HS-27A (cell line): Measurements from ENCODE around the gene FEZ2.
A peak's percentile ranks its signal among the peaks of the same experiment; 100 is the strongest.

Source experiments
- DNase-seq: peaks from one replicate; pipeline ENCODE4 v3.0.0-alpha.2; 2012; ENCODE audit warnings: low read depth, missing footprints

Gene FEZ2

GRCh38 chr2:36561237-36561944 is 36.6 kb downstream of the FEZ2 start:
- peak; percentile 88 for DNase-seq

- no peak for DNase-seq
Measured at GRCh38 chr2:36560726-36561125, 37.2 kb downstream of the FEZ2 start.

GRCh38 chr2:36559221-36559942 is 38.6 kb downstream of the FEZ2 start:
- DNase-seq: no peak

GRCh38 chr2:36556842-36557241 is 41.1 kb downstream of the FEZ2 start:
- peak; percentile 66 for DNase-seq

- no peak for DNase-seq
Measured at GRCh38 chr2:36555789-36556188, 42.2 kb downstream of the FEZ2 start.

- DNase-seq: no peak
Measured at GRCh38 chr2:36554531-36554930, 43.4 kb downstream of the FEZ2 start.

- DNase-seq: no peak
Measured at GRCh38 chr2:36553683-36554082, 44.3 kb downstream of the FEZ2 start.

GRCh38 chr2:36550006-36550405 is 48.0 kb downstream of the FEZ2 start:
- no peak for DNase-seq

- DNase-seq: no peak
Measured at GRCh38 chr2:36549165-36549574, 48.8 kb downstream of the FEZ2 start.

GRCh38 chr2:36547906-36548305 is 50.1 kb downstream of the FEZ2 start:
- no peak for DNase-seq

- DNase-seq: no peak
Measured at GRCh38 chr2:36545871-36546416, 52.0 kb downstream of the FEZ2 start.

- DNase-seq: no peak
Measured at GRCh38 chr2:36544638-36545338, 53.2 kb downstream of the FEZ2 start.

- DNase-seq: no peak
Measured at GRCh38 chr2:36541891-36542595, 55.9 kb downstream of the FEZ2 start.

- no peak for DNase-seq
Measured at GRCh38 chr2:36540986-36541754, 56.8 kb downstream of the FEZ2 start.

GRCh38 chr2:36539631-36540030 is 58.3 kb downstream of the FEZ2 start:
- no peak for DNase-seq

- DNase-seq: no peak
Measured at GRCh38 chr2:36538335-36538734, 59.6 kb downstream of the FEZ2 start.

GRCh38 chr2:36536776-36537175 is 61.2 kb downstream of the FEZ2 start:
- DNase-seq: no peak

- no peak for DNase-seq
Measured at GRCh38 chr2:36535099-36535498, 62.9 kb downstream of the FEZ2 start.

- no peak for DNase-seq
Measured at GRCh38 chr2:36534275-36534799, 63.6 kb downstream of the FEZ2 start.

GRCh38 chr2:36530983-36531354 is 67.0 kb downstream of the FEZ2 start:
- no peak for DNase-seq
